ENCODE data around the gene XXYLT1.
"Not testable (repeated sequence)": the region's sequence is repeated elsewhere in the genome, so short reads cannot be mapped to it uniquely, and the experiment has no call there.

The XXYLT1 gene

GRCh38 chr3:195250473-195251251 lies 20.3 kb downstream of the XXYLT1 start:
- DNase-seq (ENCODE audit: low spot score) = no peak

GRCh38 chr3:195249858-195250464 lies 21.0 kb downstream of the XXYLT1 start:
- DNase-seq (ENCODE audit: low spot score) = no peak

- DNase-seq (ENCODE audit: low spot score) = no peak
Measured at GRCh38 chr3:195249057-195249770, 21.7 kb downstream of the XXYLT1 start.

- no peak for DNase-seq (ENCODE audit: low spot score)
Measured at GRCh38 chr3:195248281-195248680, 22.7 kb downstream of the XXYLT1 start.

GRCh38 chr3:195247863-195248189 lies 23.1 kb downstream of the XXYLT1 start:
- DNase-seq (ENCODE audit: low spot score) = no peak

- no peak for DNase-seq (ENCODE audit: low spot score)
Measured at GRCh38 chr3:195247086-195247862, 23.7 kb downstream of the XXYLT1 start.

GRCh38 chr3:195246581-195246995 lies 24.4 kb downstream of the XXYLT1 start:
- no peak for DNase-seq (ENCODE audit: low spot score)

GRCh38 chr3:195245531-195245951 lies 25.4 kb downstream of the XXYLT1 start:
- DNase-seq (ENCODE audit: low spot score) = no peak

- DNase-seq (ENCODE audit: low spot score) = no peak
Measured at GRCh38 chr3:195241592-195242355, 29.2 kb downstream of the XXYLT1 start.

- DNase-seq (ENCODE audit: low spot score) = no peak
Measured at GRCh38 chr3:195240939-195241338, 30.0 kb downstream of the XXYLT1 start.

- DNase-seq (ENCODE audit: low spot score) = no peak
Measured at GRCh38 chr3:195240171-195240701, 30.7 kb downstream of the XXYLT1 start.

GRCh38 chr3:195239121-195239520 lies 31.8 kb downstream of the XXYLT1 start:
- DNase-seq (ENCODE audit: low spot score) = no peak

- no peak for DNase-seq (ENCODE audit: low spot score)
Measured at GRCh38 chr3:195238586-195239118, 32.3 kb downstream of the XXYLT1 start.

GRCh38 chr3:195238081-195238571 lies 32.8 kb downstream of the XXYLT1 start:
- DNase-seq (ENCODE audit: low spot score) = no peak

- DNase-seq (ENCODE audit: low spot score) = no peak
Measured at GRCh38 chr3:195236801-195237570, 34.0 kb downstream of the XXYLT1 start.

- no peak for DNase-seq (ENCODE audit: low spot score)
Measured at GRCh38 chr3:195236076-195236798, 34.7 kb downstream of the XXYLT1 start.

- DNase-seq (ENCODE audit: low spot score) = no peak
Measured at GRCh38 chr3:195230244-195230643, 40.7 kb downstream of the XXYLT1 start.

GRCh38 chr3:195228886-195229285 lies 42.1 kb downstream of the XXYLT1 start:
- DNase-seq (ENCODE audit: low spot score) = not testable (repeated sequence)

GRCh38 chr3:195227871-195228270 lies 43.1 kb downstream of the XXYLT1 start:
- DNase-seq (ENCODE audit: low spot score) = no peak
